Measurements from ENCODE around the gene C5orf52.

DNA sequence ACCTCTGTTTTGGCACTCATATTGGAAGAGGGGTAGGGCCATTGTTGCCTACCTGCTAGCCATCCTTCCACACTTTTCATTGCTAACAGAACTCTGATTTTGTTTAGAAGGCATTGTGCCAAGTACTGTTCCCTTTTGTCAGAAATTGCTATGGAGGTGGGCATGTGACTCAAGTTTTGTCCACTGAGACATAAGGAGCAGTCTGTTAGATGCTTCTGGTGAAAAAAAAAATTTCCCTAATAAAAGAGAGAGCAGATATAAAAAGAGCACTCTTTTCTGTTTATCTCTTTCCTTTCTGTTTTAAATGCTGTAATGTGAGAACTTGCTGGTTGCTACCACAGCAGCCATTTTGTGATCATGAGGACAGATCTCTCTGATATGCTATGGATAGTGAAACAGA, 38.0 kb downstream of the C5orf52 start:
- TF ChIP-seq, protein P1, sequence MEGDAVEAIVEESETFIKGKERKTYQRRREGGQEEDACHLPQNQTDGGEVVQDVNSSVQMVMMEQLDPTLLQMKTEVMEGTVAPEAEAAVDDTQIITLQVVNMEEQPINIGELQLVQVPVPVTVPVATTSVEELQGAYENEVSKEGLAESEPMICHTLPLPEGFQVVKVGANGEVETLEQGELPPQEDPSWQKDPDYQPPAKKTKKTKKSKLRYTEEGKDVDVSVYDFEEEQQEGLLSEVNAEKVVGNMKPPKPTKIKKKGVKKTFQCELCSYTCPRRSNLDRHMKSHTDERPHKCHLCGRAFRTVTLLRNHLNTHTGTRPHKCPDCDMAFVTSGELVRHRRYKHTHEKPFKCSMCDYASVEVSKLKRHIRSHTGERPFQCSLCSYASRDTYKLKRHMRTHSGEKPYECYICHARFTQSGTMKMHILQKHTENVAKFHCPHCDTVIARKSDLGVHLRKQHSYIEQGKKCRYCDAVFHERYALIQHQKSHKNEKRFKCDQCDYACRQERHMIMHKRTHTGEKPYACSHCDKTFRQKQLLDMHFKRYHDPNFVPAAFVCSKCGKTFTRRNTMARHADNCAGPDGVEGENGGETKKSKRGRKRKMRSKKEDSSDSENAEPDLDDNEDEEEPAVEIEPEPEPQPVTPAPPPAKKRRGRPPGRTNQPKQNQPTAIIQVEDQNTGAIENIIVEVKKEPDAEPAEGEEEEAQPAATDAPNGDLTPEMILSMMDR (conservative IDR thresholded peaks at IDR 0.05; ENCODE audit: low read depth, low read length), result no peak
- TF ChIP-seq EZH2 (IDR thresholded peaks at IDR 0.05; ENCODE audit: low read length, unreplicated experiment) (no peak), EZH2phosphoT487 (IDR thresholded peaks at IDR 0.05; ENCODE audit: borderline replicate concordance, low read length) (no peak)
